Measurements from ENCODE around the gene HBM.
"Not testable (repeated sequence)": the region's sequence is repeated elsewhere in the genome, so short reads cannot be mapped to it uniquely, and the experiment has no call there.

GRCh38 chr16:173211-173854 is 7.6 kb downstream of the HBM start:
- not testable (repeated sequence) for TF ChIP-seq GLIS3, ISL1, OSR1 (CRISPR knock-in tag; IDR thresholded peaks at IDR 0.05)

Data from SK-N-SH treated with all-trans-retinoic acid at 6 μM for 48 hours (cell line).